NOMO-1 (cell line): ENCODE data around the gene CHCHD6.

Source experiments
- DNase-seq, 2 experiments: peaks; one replicate each; lab custom pipeline; 2025; ENCODE audit not compliant: unreplicated experiment in 2 of 2; lab: John Stamatoyannopoulos, UW

The CHCHD6 gene

GRCh38 chr3:127000761-127001160 lies 296.7 kb downstream of the CHCHD6 start:
- no peak for DNase-seq

GRCh38 chr3:127001486-127002194 lies 297.6 kb downstream of the CHCHD6 start:
- no peak for DNase-seq

GRCh38 chr3:127002195-127003174 lies 298.4 kb downstream of the CHCHD6 start:
- no peak for DNase-seq

GRCh38 chr3:127003175-127003555 lies 299.1 kb downstream of the CHCHD6 start:
- DNase-seq: no peak

- DNase-seq: no peak
Measured at GRCh38 chr3:127003601-127004280, 299.7 kb downstream of the CHCHD6 start.

- no peak for DNase-seq
Measured at GRCh38 chr3:127004641-127005397, 300.8 kb downstream of the CHCHD6 start.

- DNase-seq: no peak
Measured at GRCh38 chr3:127005864-127006500, 301.9 kb downstream of the CHCHD6 start.

GRCh38 chr3:127006781-127007436 lies 302.9 kb downstream of the CHCHD6 start:
- no peak for DNase-seq

- DNase-seq: no peak
Measured at GRCh38 chr3:127008236-127008635, 304.2 kb downstream of the CHCHD6 start.

- no peak for DNase-seq
Measured at GRCh38 chr3:127009531-127009930, 305.5 kb downstream of the CHCHD6 start.
